WERI-Rb-1 (cell line): Measurements from ENCODE around the gene ACER1.

Source experiments
- DNase-seq: peaks from one replicate; pipeline ENCODE4 v3.0.0-alpha.2; 2020
- H3K27ac ChIP-seq: fragments of 250-450 bp; sonication (Bioruptor Pico); 2 replicates; pipeline ENCODE4 v1.5.1; 2020; ENCODE audit warnings: mild to moderate bottlenecking, moderate library complexity
- H3K27me3 ChIP-seq: fragments of 250-450 bp; sonication (Bioruptor Pico); 2 replicates; pipeline ENCODE4 v1.5.1; 2021; ENCODE audit warnings: mild to moderate bottlenecking, low read depth, moderate library complexity; ENCODE audit not compliant: insufficient read depth, severe bottlenecking
- H3K36me3 ChIP-seq: fragments of 250-450 bp; sonication (Bioruptor Pico); 2 replicates; pipeline ENCODE4 v1.5.1; 2020; ENCODE audit warnings: mild to moderate bottlenecking, moderate library complexity
- H3K4me3 ChIP-seq: 2 replicates; pipeline ENCODE4 v1.5.1; 2011; ENCODE audit warnings: low read depth, mild to moderate bottlenecking, control low read depth, low read length
- H3K9me3 ChIP-seq: fragments of 250-450 bp; sonication (Bioruptor Pico); 2 replicates; pipeline ENCODE4 v1.5.1; 2021; ENCODE audit warnings: mild to moderate bottlenecking, moderate library complexity; ENCODE audit not compliant: severe bottlenecking
- CTCF ChIP-seq: IDR thresholded peaks from 2 replicates; pipeline ENCODE4 v1.5.1; 2011; ENCODE audit warnings: low read depth, mild to moderate bottlenecking, control low read depth, inconsistent platforms, low read length

ACER1 gene

GRCh38 chr19:6259312-6259861 is 74.0 kb downstream of the ACER1 start:
- no peak for DNase-seq
- peaks cover 77% of the 10 kb centered on the region for H3K36me3 ChIP-seq
- H3K27me3 ChIP-seq = no peaks in the 10 kb centered on the region
- no peak for TF ChIP-seq CTCF
- no peak overlapping the region for H3K4me3 ChIP-seq
- H3K27ac ChIP-seq = no peak overlapping the region
- no peaks in the 10 kb centered on the region for H3K9me3 ChIP-seq

DNA sequence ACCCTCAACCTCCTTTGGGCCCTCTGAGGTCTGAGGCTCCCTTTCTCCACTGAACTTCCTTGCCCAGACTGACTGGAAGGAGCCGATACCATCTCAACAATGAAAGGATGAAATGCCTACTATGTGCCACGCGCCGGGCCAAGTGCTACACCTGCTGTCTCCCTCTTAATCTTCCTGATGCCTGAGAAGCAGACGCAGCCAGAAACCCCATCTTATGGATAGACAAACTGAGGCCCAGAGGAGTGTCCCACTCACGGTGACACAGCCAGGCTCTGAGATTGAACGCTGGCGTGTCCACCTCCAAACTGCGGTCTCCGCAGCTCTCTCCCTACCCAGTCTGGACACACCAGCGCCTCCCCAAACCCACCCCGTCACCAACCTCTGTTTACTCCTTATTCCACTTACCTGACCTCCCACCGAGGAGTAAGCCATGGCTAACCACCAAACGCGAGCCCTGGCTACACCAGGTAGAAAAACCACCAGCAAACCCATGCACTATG is 74.5 kb downstream of the ACER1 start:
- Histone ChIP-seq H3K4me3 (no peak overlapping the region), H3K36me3 (peaks cover 82% of the 10 kb centered on the region), H3K9me3 (no peaks in the 10 kb centered on the region), H3K27ac (no peak overlapping the region), H3K27me3 (no peaks in the 10 kb centered on the region)
- DNase-seq = no peak
- no peak for TF ChIP-seq CTCF
